Tibial nerve (tissue), 4 donors: ENCODE measurements around the gene FSD1L.

Experiments
- EP300 ChIP-seq, 2 donors: sonication (generic); formaldehyde crosslinking; IDR thresholded peaks; one replicate each; pipeline ENCODE4 v1.6.1; 2017; ENCODE audit warnings: antibody characterized with exemption in 2 of 2, mild to moderate bottlenecking in 1 of 2
- TF ChIP-seq, protein P1 (sequence below), 5 experiments: fragments of 200-600 bp in 3 of 5; fragments of 450-650 bp in 2 of 5; sonication (generic) in 3 of 5; IDR thresholded peaks; one replicate each; pipeline ENCODE4 v1.5.1; 2016 to 2019; ENCODE audit warnings: antibody characterized with exemption in 5 of 5, mild to moderate bottlenecking in 3 of 5, moderate library complexity in 2 of 5

GRCh38 chr9:105483618-105484017 lies 35.8 kb downstream of the FSD1L start:
- TF ChIP-seq, protein P1, sequence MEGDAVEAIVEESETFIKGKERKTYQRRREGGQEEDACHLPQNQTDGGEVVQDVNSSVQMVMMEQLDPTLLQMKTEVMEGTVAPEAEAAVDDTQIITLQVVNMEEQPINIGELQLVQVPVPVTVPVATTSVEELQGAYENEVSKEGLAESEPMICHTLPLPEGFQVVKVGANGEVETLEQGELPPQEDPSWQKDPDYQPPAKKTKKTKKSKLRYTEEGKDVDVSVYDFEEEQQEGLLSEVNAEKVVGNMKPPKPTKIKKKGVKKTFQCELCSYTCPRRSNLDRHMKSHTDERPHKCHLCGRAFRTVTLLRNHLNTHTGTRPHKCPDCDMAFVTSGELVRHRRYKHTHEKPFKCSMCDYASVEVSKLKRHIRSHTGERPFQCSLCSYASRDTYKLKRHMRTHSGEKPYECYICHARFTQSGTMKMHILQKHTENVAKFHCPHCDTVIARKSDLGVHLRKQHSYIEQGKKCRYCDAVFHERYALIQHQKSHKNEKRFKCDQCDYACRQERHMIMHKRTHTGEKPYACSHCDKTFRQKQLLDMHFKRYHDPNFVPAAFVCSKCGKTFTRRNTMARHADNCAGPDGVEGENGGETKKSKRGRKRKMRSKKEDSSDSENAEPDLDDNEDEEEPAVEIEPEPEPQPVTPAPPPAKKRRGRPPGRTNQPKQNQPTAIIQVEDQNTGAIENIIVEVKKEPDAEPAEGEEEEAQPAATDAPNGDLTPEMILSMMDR (IDR thresholded peaks at IDR 0.05): no peak
- TF ChIP-seq EP300 (IDR thresholded peaks at IDR 0.05): no peak
